Bronchial epithelial cell (primary cell): ENCODE measurements around the gene TGFB2. TPM values are rescaled to one million over a fixed set of nuclear protein-coding genes. Genes with fewer than 3 reads are reported as not detected.
"Not testable (repeated sequence)": the region's sequence is repeated elsewhere in the genome, so short reads cannot be mapped to it uniquely, and the experiment has no call there.

Experiments
- DNase-seq: peaks from one replicate; pipeline ENCODE4 v3.0.0-alpha.2; 2010; ENCODE audit warnings: low read depth
- FAIRE-seq: peaks from 2 replicates; lab custom pipeline; 2011; peaks lifted over from hg19 to GRCh38; lab: Jason Lieb, UNC
- H3K27me3 ChIP-seq: 2 replicates; pipeline ENCODE4 v1.5.1; 2011; ENCODE audit warnings: low read length; ENCODE audit not compliant: control insufficient read depth, insufficient read depth
- H3K36me3 ChIP-seq: 2 replicates; pipeline ENCODE4 v1.5.1; 2011; ENCODE audit warnings: low read length; ENCODE audit not compliant: control insufficient read depth, insufficient read depth
- H3K4me3 ChIP-seq: 2 replicates; pipeline ENCODE4 v1.5.1; 2011; ENCODE audit warnings: mild to moderate bottlenecking, low read depth, low read length, control low read depth
- total RNA-seq: library from RNA; depleted of rRNA; stranded (reverse); fragments of >200 nt; gene quantifications from 2 replicates; pipeline ENCODE4 v1.2.1, GENCODE V29; 2014
- TF ChIP-seq, protein P1 (sequence below): IDR thresholded peaks from 2 replicates; pipeline ENCODE4 v1.5.1; 2011; ENCODE audit warnings: mild to moderate bottlenecking, moderate library complexity, low read length, control low read depth, inconsistent platforms; ENCODE audit not compliant: insufficient read depth, severe bottlenecking

TGFB2 gene
- total RNA-seq, 1 donor from 2014 or later = 6.1 TPM

DNA sequence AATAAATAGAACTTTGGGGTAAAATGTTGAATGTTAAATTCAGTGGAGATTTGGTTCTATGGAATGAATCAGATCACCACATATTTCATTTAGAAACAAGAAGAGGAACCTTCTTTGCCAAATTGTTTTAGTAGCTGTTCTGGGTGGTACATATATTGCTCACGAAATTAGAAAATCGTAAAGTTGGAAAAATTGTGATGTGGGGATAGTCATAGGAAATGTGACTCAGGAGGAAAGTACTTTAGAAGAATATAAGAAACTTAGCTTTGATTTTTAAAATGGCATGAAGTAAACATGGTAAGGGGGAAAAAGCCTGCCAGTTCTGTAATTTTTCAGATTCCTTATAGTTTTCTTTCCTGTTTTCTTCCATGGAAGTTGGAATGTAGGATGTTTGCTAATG lies 32.6 kb upstream of the TGFB2 start:
- TF ChIP-seq, protein P1, sequence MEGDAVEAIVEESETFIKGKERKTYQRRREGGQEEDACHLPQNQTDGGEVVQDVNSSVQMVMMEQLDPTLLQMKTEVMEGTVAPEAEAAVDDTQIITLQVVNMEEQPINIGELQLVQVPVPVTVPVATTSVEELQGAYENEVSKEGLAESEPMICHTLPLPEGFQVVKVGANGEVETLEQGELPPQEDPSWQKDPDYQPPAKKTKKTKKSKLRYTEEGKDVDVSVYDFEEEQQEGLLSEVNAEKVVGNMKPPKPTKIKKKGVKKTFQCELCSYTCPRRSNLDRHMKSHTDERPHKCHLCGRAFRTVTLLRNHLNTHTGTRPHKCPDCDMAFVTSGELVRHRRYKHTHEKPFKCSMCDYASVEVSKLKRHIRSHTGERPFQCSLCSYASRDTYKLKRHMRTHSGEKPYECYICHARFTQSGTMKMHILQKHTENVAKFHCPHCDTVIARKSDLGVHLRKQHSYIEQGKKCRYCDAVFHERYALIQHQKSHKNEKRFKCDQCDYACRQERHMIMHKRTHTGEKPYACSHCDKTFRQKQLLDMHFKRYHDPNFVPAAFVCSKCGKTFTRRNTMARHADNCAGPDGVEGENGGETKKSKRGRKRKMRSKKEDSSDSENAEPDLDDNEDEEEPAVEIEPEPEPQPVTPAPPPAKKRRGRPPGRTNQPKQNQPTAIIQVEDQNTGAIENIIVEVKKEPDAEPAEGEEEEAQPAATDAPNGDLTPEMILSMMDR = no peak
- FAIRE-seq (no peak), DNase-seq (no peak)
- Histone ChIP-seq H3K4me3 (no peak overlapping the region), H3K27me3 (no peaks in the 10 kb centered on the region), H3K36me3 (no peaks in the 10 kb centered on the region)

DNA sequence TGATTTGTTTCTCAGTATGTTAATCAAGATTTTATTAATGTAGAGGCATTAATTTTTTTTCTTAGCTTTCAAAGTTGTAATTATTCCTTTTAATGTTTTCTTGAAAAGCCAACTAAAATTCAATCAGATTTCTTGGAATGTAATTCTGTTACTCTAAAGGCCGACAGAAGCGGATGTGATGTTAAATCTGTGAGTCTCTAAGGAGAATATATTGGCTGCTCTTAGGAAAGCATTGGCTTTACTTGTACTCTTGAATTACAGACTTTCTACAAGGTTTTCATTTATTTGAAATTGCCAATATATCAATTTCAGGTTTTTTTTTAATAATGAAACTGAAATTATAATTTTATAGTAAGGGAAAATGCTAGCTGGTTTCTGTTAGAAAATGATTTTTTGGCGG lies 30.8 kb upstream of the TGFB2 start:
- FAIRE-seq (no peak), DNase-seq (no peak)
- TF ChIP-seq, protein P1 = no peak
- Histone ChIP-seq H3K36me3 (no peaks in the 10 kb centered on the region), H3K4me3 (no peak overlapping the region), H3K27me3 (no peaks in the 10 kb centered on the region)

DNA sequence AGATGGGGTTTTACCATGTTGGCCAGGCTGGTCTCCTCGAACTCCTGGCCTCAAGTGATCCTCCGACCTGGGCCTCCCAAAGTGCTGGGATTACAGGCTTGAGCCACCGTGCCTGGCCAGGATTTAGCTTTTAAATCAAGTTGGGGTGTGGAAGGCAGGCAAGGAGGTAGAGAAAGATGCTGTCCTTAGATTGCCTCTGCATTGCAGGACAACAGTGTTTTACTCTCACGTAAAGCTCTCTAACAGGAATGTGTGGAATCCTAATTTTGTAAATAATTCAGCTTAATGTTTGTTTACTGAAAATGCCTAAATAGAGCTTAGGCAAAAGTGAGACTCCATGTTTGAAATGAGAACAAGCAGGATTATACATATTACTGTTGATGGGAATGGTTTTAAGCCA lies 29.5 kb upstream of the TGFB2 start:
- no peaks in the 10 kb centered on the region for H3K27me3 ChIP-seq
- H3K4me3 ChIP-seq = no peak overlapping the region
- TF ChIP-seq, protein P1 = no peak
- FAIRE-seq = no peak
- no peaks in the 10 kb centered on the region for H3K36me3 ChIP-seq
- DNase-seq = no peak

DNA sequence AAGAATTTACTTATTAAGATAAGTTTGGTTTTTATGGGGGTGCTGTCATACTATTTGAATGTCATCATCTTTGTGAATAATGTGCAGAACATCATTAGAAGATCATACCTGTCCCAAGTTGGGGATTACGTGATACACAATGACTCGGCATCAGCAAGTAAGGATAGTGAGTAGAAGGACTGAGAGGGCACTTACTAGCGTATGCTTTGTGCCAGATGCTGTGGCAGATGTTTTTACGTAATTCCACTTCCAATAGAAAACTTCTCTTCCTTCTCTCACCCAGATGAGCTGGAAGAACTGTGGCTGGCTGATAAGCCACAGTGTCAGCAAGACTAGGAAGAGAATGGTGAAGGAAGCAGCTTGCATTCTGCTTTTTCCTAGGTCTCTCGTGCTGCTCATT lies 28.1 kb upstream of the TGFB2 start:
- Histone ChIP-seq H3K27me3 (no peaks in the 10 kb centered on the region), H3K4me3 (no peak overlapping the region), H3K36me3 (no peaks in the 10 kb centered on the region)
- FAIRE-seq (no peak), DNase-seq (no peak)
- TF ChIP-seq, protein P1 = no peak

DNA sequence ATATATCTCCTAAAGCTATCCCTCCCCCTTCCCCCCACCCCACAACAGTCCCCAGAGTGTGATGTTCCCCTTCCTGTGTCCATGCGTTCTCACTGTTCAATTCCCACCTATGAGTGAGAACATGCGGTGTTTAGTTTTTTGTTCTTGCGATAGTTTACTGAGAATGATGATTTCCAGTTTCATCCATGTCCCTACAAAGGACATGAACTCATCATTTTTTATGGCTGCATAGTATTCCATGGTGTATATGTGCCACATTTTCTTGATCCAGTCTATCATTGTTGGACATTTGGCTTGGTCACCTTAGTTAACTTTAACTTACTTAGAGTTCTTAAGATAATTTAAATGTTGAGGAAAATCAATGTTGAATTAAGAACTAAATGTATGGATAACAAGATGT lies 25.0 kb upstream of the TGFB2 start:
- not testable (repeated sequence) for DNase-seq, H3K27me3 ChIP-seq, H3K36me3 ChIP-seq, FAIRE-seq, H3K4me3 ChIP-seq

DNA sequence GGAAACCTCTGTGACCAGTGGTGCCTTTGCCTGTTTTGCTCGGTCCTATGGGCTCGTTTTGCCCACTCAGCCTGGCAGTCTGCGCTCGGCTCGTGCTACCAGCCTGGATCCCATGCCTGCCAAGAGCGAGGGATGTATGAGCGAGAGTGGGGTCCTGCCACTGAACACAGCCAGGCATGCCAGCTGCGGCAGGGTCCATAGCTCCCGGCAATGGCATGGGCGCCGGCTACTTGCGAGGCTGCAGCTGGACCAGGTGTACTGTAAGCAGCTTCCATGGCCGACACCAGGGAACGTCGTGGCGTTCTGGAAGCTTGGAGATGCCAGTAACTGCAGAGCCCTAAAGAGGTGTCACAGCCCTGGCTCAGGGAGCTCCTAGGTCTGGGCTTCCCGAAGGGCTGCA lies 22.4 kb upstream of the TGFB2 start:
- DNase-seq = no peak
- TF ChIP-seq, protein P1 = no peak
- Histone ChIP-seq H3K36me3 (peaks cover 5% of the 10 kb centered on the region), H3K27me3 (no peaks in the 10 kb centered on the region), H3K4me3 (no peak overlapping the region)
- no peak for FAIRE-seq
